ENCODE data around the gene ST7.
A peak's percentile ranks its signal among the peaks of the same experiment; 100 is the strongest.

ST7 gene

GRCh38 chr7:116980354-116980753 lies 27.1 kb downstream of the ST7 start:
- H3K27ac Mint-ChIP-seq, result no peak overlapping the region
- no peaks in the 10 kb centered on the region for H3K27me3 Mint-ChIP-seq
- no peaks in the 10 kb centered on the region for H3K9me3 Mint-ChIP-seq
- no peaks in the 10 kb centered on the region for H3K4me1 Mint-ChIP-seq (ENCODE audit: low read depth)
- no peaks in the 10 kb centered on the region for H3K36me3 Mint-ChIP-seq (ENCODE audit: low read depth)
- H3K4me3 Mint-ChIP-seq, result no peak overlapping the region

- peaks cover 8% of the 10 kb centered on the region for H3K4me1 Mint-ChIP-seq (ENCODE audit: low read depth)
- no peaks in the 10 kb centered on the region for H3K27me3 Mint-ChIP-seq
- no peaks in the 10 kb centered on the region for H3K36me3 Mint-ChIP-seq (ENCODE audit: low read depth)
- no peak overlapping the region for H3K27ac Mint-ChIP-seq
- no peak overlapping the region for H3K4me3 Mint-ChIP-seq
- no peaks in the 10 kb centered on the region for H3K9me3 Mint-ChIP-seq
Measured at GRCh38 chr7:116981939-116982338, 28.6 kb downstream of the ST7 start.

- no peaks in the 10 kb centered on the region for H3K9me3 Mint-ChIP-seq
- no peaks in the 10 kb centered on the region for H3K27me3 Mint-ChIP-seq
- H3K27ac Mint-ChIP-seq, result no peak overlapping the region
- peaks cover 11% of the 10 kb centered on the region for H3K4me1 Mint-ChIP-seq (ENCODE audit: low read depth)
- no peaks in the 10 kb centered on the region for H3K36me3 Mint-ChIP-seq (ENCODE audit: low read depth)
- H3K4me3 Mint-ChIP-seq, result no peak overlapping the region
Measured at GRCh38 chr7:116984511-116984910, 31.2 kb downstream of the ST7 start.

- no peak overlapping the region for H3K27ac Mint-ChIP-seq
- H3K4me1 Mint-ChIP-seq (ENCODE audit: low read depth), result peaks cover 11% of the 10 kb centered on the region
- H3K4me3 Mint-ChIP-seq, result no peak overlapping the region
Measured at GRCh38 chr7:116984917-116985316, 31.6 kb downstream of the ST7 start.

GRCh38 chr7:116985575-116985974 lies 32.3 kb downstream of the ST7 start:
- peaks cover 16% of the 10 kb centered on the region for H3K4me1 Mint-ChIP-seq (ENCODE audit: low read depth)
- H3K27ac Mint-ChIP-seq, result no peak overlapping the region
- H3K36me3 Mint-ChIP-seq (ENCODE audit: low read depth), result no peaks in the 10 kb centered on the region
- no peak overlapping the region for H3K4me3 Mint-ChIP-seq
- H3K9me3 Mint-ChIP-seq, result no peaks in the 10 kb centered on the region
- H3K27me3 Mint-ChIP-seq, result no peaks in the 10 kb centered on the region

More at GRCh38 chr7:116984917-116985316, 31.6 kb downstream of the ST7 start:
- Mint-ChIP-seq H3K9me3 (no peaks in the 10 kb centered on the region), H3K27me3 (no peaks in the 10 kb centered on the region), H3K36me3 (ENCODE audit: low read depth) (no peaks in the 10 kb centered on the region)

- Mint-ChIP-seq H3K36me3 (ENCODE audit: low read depth) (no peaks in the 10 kb centered on the region), H3K4me3 (no peak overlapping the region), H3K27me3 (no peaks in the 10 kb centered on the region), H3K27ac (no peak overlapping the region), H3K4me1 (ENCODE audit: low read depth) (peaks cover 23% of the 10 kb centered on the region), H3K9me3 (no peaks in the 10 kb centered on the region)
Measured at GRCh38 chr7:116986611-116987565, 33.6 kb downstream of the ST7 start.

GRCh38 chr7:116988363-116988989 lies 35.2 kb downstream of the ST7 start:
- Mint-ChIP-seq H3K4me3 (no peak overlapping the region), H3K4me1 (ENCODE audit: low read depth) (peaks cover 23% of the 10 kb centered on the region), H3K9me3 (no peaks in the 10 kb centered on the region), H3K27ac (no peak overlapping the region), H3K27me3 (no peaks in the 10 kb centered on the region), H3K36me3 (ENCODE audit: low read depth) (no peaks in the 10 kb centered on the region)

- Mint-ChIP-seq H3K9me3 (no peaks in the 10 kb centered on the region), H3K36me3 (ENCODE audit: low read depth) (no peaks in the 10 kb centered on the region), H3K4me1 (ENCODE audit: low read depth) (peaks cover 23% of the 10 kb centered on the region), H3K27ac (peak overlapping the region; percentile 38), H3K4me3 (no peak overlapping the region), H3K27me3 (no peaks in the 10 kb centered on the region)
Measured at GRCh38 chr7:116990056-116990455, 36.8 kb downstream of the ST7 start.

GRCh38 chr7:116991233-116991632 lies 37.9 kb downstream of the ST7 start:
- H3K27ac Mint-ChIP-seq, result no peak overlapping the region
- H3K27me3 Mint-ChIP-seq, result peaks cover under 1% of the 10 kb centered on the region
- H3K9me3 Mint-ChIP-seq, result no peaks in the 10 kb centered on the region
- no peaks in the 10 kb centered on the region for H3K36me3 Mint-ChIP-seq (ENCODE audit: low read depth)
- H3K4me3 Mint-ChIP-seq, result no peak overlapping the region
- peaks cover 20% of the 10 kb centered on the region for H3K4me1 Mint-ChIP-seq (ENCODE audit: low read depth)

GRCh38 chr7:116994611-116995010 lies 41.3 kb downstream of the ST7 start:
- Mint-ChIP-seq H3K27me3 (peaks cover 8% of the 10 kb centered on the region), H3K4me1 (ENCODE audit: low read depth) (peaks cover 12% of the 10 kb centered on the region), H3K9me3 (no peaks in the 10 kb centered on the region), H3K27ac (no peak overlapping the region), H3K36me3 (ENCODE audit: low read depth) (no peaks in the 10 kb centered on the region), H3K4me3 (no peak overlapping the region)

GRCh38 chr7:116997972-116998371 lies 44.7 kb downstream of the ST7 start:
- Mint-ChIP-seq H3K27ac (no peak overlapping the region), H3K27me3 (peaks cover 8% of the 10 kb centered on the region), H3K36me3 (ENCODE audit: low read depth) (no peaks in the 10 kb centered on the region), H3K4me3 (no peak overlapping the region), H3K9me3 (no peaks in the 10 kb centered on the region), H3K4me1 (ENCODE audit: low read depth) (no peaks in the 10 kb centered on the region)

GRCh38 chr7:116998567-116999175 lies 45.4 kb downstream of the ST7 start:
- no peaks in the 10 kb centered on the region for H3K4me1 Mint-ChIP-seq (ENCODE audit: low read depth)
- H3K36me3 Mint-ChIP-seq (ENCODE audit: low read depth), result no peaks in the 10 kb centered on the region
- peaks cover 8% of the 10 kb centered on the region for H3K27me3 Mint-ChIP-seq
- no peak overlapping the region for H3K27ac Mint-ChIP-seq
- H3K9me3 Mint-ChIP-seq, result no peaks in the 10 kb centered on the region
- H3K4me3 Mint-ChIP-seq, result no peak overlapping the region

GRCh38 chr7:116999311-116999710 lies 46.0 kb downstream of the ST7 start:
- no peaks in the 10 kb centered on the region for H3K36me3 Mint-ChIP-seq (ENCODE audit: low read depth)
- no peaks in the 10 kb centered on the region for H3K9me3 Mint-ChIP-seq

GRCh38 chr7:117001283-117001682 lies 48.0 kb downstream of the ST7 start:
- H3K4me1 Mint-ChIP-seq (ENCODE audit: low read depth), result peaks cover 10% of the 10 kb centered on the region
- H3K27ac Mint-ChIP-seq, result no peak overlapping the region
- no peak overlapping the region for H3K4me3 Mint-ChIP-seq
- no peaks in the 10 kb centered on the region for H3K36me3 Mint-ChIP-seq (ENCODE audit: low read depth)
- no peaks in the 10 kb centered on the region for H3K9me3 Mint-ChIP-seq
- peaks cover 7% of the 10 kb centered on the region for H3K27me3 Mint-ChIP-seq

More at GRCh38 chr7:116999311-116999710, 46.0 kb downstream of the ST7 start:
- Mint-ChIP-seq H3K27me3 (peaks cover 8% of the 10 kb centered on the region), H3K27ac (no peak overlapping the region), H3K4me3 (no peak overlapping the region), H3K4me1 (ENCODE audit: low read depth) (no peaks in the 10 kb centered on the region)

- H3K27ac Mint-ChIP-seq, result no peak overlapping the region
- no peaks in the 10 kb centered on the region for H3K27me3 Mint-ChIP-seq
- no peak overlapping the region for H3K4me3 Mint-ChIP-seq
- no peaks in the 10 kb centered on the region for H3K36me3 Mint-ChIP-seq (ENCODE audit: low read depth)
- no peaks in the 10 kb centered on the region for H3K9me3 Mint-ChIP-seq
- H3K4me1 Mint-ChIP-seq (ENCODE audit: low read depth), result peaks cover 47% of the 10 kb centered on the region
Measured at GRCh38 chr7:117004899-117005298, 51.6 kb downstream of the ST7 start.
